GM23338 (cell line): Measurements from ENCODE around the gene ZNF662. TPM values are rescaled to one million over a fixed set of nuclear protein-coding genes. Genes with fewer than 3 reads are reported as not detected.

Experiments
- ATAC-seq: fragments of 200-7000 bp; cut with Tn5 transposase; 3 replicates; pipeline ENCODE4 v1.9.1; 2020
- DNase-seq: peaks from one replicate; pipeline ENCODE4 v3.0.0-alpha.2; 2015; ENCODE audit warnings: low spot score
- H2AFZ ChIP-seq: fragments of 200-600 bp; sonication (generic); 2 replicates; pipeline ENCODE4 v1.8.0; 2016; ENCODE audit warnings: antibody characterized with exemption, mild to moderate bottlenecking, moderate library complexity
- H3F3A ChIP-seq: fragments of 200-600 bp; sonication (generic); replicated peaks from 2 replicates; pipeline ENCODE4 v1.8.0; 2017; ENCODE audit warnings: antibody characterized with exemption, mixed run types, low read depth
- H3K27ac ChIP-seq: fragments of 200-600 bp; sonication (generic); 2 replicates; pipeline ENCODE4 v1.6.1; 2016; ENCODE audit warnings: low read depth
- H3K27me3 ChIP-seq: fragments of 200-600 bp; sonication (generic); 2 replicates; pipeline ENCODE4 v1.8.0; 2016; ENCODE audit warnings: mild to moderate bottlenecking, mixed run types, moderate library complexity; ENCODE audit not compliant: insufficient read depth
- H3K36me3 ChIP-seq: fragments of 200-600 bp; sonication (generic); 2 replicates; pipeline ENCODE4 v1.8.0; 2016; ENCODE audit warnings: mild to moderate bottlenecking; ENCODE audit not compliant: insufficient read depth
- H3K4me1 ChIP-seq: fragments of 200-600 bp; sonication (generic); 2 replicates; pipeline ENCODE4 v1.8.0; 2016; ENCODE audit warnings: mild to moderate bottlenecking, moderate library complexity; ENCODE audit not compliant: insufficient read depth
- H3K4me2 ChIP-seq: fragments of 200-600 bp; sonication (generic); 2 replicates; pipeline ENCODE4 v1.7.1; 2017; ENCODE audit warnings: mixed run types
- H3K4me3 ChIP-seq: fragments of 200-600 bp; sonication (generic); 2 replicates; pipeline ENCODE4 v1.6.1; 2016; ENCODE audit warnings: mixed run types
- H3K79me2 ChIP-seq: fragments of 200-600 bp; sonication (generic); replicated peaks from 2 replicates; pipeline ENCODE4 v1.8.0; 2017; ENCODE audit warnings: mild to moderate bottlenecking; ENCODE audit not compliant: insufficient read depth
- H3K9me2 ChIP-seq: fragments of 200-600 bp; sonication (generic); 2 replicates; pipeline ENCODE4 v1.8.0; 2017; ENCODE audit not compliant: insufficient read depth
- H4K20me1 ChIP-seq: fragments of 200-600 bp; sonication (generic); replicated peaks from 2 replicates; pipeline ENCODE4 v1.8.0; 2017; ENCODE audit warnings: mild to moderate bottlenecking; ENCODE audit not compliant: insufficient read depth
- H3K27ac Mint-ChIP-seq: 2 replicates; pipeline ENCODE4 v1.8.0; 2020; ENCODE audit warnings: inconsistent platforms, mild to moderate bottlenecking, moderate library complexity, mixed read lengths
- H3K27me3 Mint-ChIP-seq: 3 replicates; pipeline ENCODE4 v1.8.0; 2022; ENCODE audit warnings: low read depth, mild to moderate bottlenecking, moderate library complexity, mixed read lengths, inconsistent platforms; ENCODE audit not compliant: insufficient read depth, poor library complexity
- H3K36me3 Mint-ChIP-seq: 3 replicates; pipeline ENCODE4 v1.8.0; 2021; ENCODE audit warnings: low read depth, mild to moderate bottlenecking, inconsistent platforms, moderate library complexity, mixed read lengths
- H3K4me1 Mint-ChIP-seq: 3 replicates; pipeline ENCODE4 v1.8.0; 2020; ENCODE audit warnings: mild to moderate bottlenecking, inconsistent platforms, mixed read lengths
- H3K4me3 Mint-ChIP-seq: 3 replicates; pipeline ENCODE4 v1.8.0; 2021; ENCODE audit warnings: moderate library complexity, mild to moderate bottlenecking, inconsistent platforms, mixed read lengths
- H3K9me3 Mint-ChIP-seq: 3 replicates; pipeline ENCODE4 v1.8.0; 2020; ENCODE audit warnings: moderate library complexity, mild to moderate bottlenecking, inconsistent platforms, mixed read lengths
- CREB1 ChIP-seq: fragments of 250-450 bp; sonication (Bioruptor Pico); IDR thresholded peaks from 2 replicates; pipeline ENCODE4 v1.5.0; 2020; ENCODE audit warnings: low read depth, mild to moderate bottlenecking, moderate library complexity
- EZH2 ChIP-seq: fragments of 200-600 bp; sonication (generic); IDR thresholded peaks from one replicate; pipeline ENCODE4 v1.8.0; 2017; ENCODE audit warnings: antibody characterized with exemption, mild to moderate bottlenecking, low read depth; ENCODE audit not compliant: unreplicated experiment
- EZH2phosphoT487 ChIP-seq: fragments of 200-600 bp; sonication (generic); IDR thresholded peaks from one replicate; pipeline ENCODE4 v1.8.1; 2018; ENCODE audit warnings: antibody characterized with exemption; ENCODE audit not compliant: unreplicated experiment
- JUNB ChIP-seq: IDR thresholded peaks from one replicate; pipeline ENCODE4 v1.6.1; 2016; ENCODE audit warnings: antibody characterized with exemption; ENCODE audit not compliant: unreplicated experiment
- NANOG ChIP-seq: IDR thresholded peaks from 2 replicates; pipeline ENCODE4 v1.6.1; 2016; ENCODE audit warnings: antibody characterized with exemption, borderline replicate concordance
- POLR2AphosphoS5 ChIP-seq: IDR thresholded peaks from 2 replicates; pipeline ENCODE4 v1.6.1; 2016; ENCODE audit warnings: antibody characterized with exemption, low read depth
- STAT1 ChIP-seq: IDR thresholded peaks from one replicate; pipeline ENCODE4 v1.6.1; 2016; ENCODE audit warnings: antibody characterized with exemption; ENCODE audit not compliant: unreplicated experiment
- ZNF114 ChIP-seq: fragments of 250-450 bp; sonication (Bioruptor Pico); IDR thresholded peaks from 2 replicates; pipeline ENCODE4 v1.5.0; 2020; ENCODE audit warnings: mild to moderate bottlenecking, moderate library complexity
- ZNF331 ChIP-seq: fragments of 250-450 bp; sonication (Bioruptor Pico); IDR thresholded peaks from 2 replicates; pipeline ENCODE4 v1.5.0; 2020; ENCODE audit warnings: low read depth, mild to moderate bottlenecking, moderate library complexity
- polyA plus RNA-seq: library from polyadenylated mRNA; unstranded; fragments of >200 nt; fragmentation: Nextera tagmentation; extraction: Ambion mirVana; gene quantifications from 2 replicates; pipeline ENCODE4 v1.2.1, GENCODE V29; 2016
- total RNA-seq: library from RNA; depleted of rRNA; stranded (reverse); fragments of >200 nt; shearing (Covaris generic); gene quantifications from 2 replicates; pipeline ENCODE4 v1.2.3, GENCODE V29; 2014
- TF ChIP-seq, protein P1 (sequence below): IDR thresholded peaks from one replicate; pipeline ENCODE4 v1.6.1; 2018; ENCODE audit warnings: antibody characterized with exemption; ENCODE audit not compliant: unreplicated experiment
- TF ChIP-seq, protein P2 (sequence below): IDR thresholded peaks from 2 replicates; pipeline ENCODE4 v1.6.1; 2016; ENCODE audit warnings: antibody characterized with exemption
- TF ChIP-seq, protein P3 (sequence below), 2 experiments: fragments of 200-600 bp in 1 of 2; sonication (generic) in 1 of 2; conservative IDR thresholded peaks; 2 replicates each; pipeline versions ENCODE4 v1.5.1 to v1.6.1; 2016 to 2017; ENCODE audit warnings: antibody characterized with exemption in 2 of 2, low read depth in 2 of 2, mild to moderate bottlenecking in 2 of 2, moderate library complexity in 1 of 2

Gene ZNF662
- total and polyA plus RNA-seq, 2 experiments from 2014 or later: 0.84 to 1.5 TPM

DNA sequence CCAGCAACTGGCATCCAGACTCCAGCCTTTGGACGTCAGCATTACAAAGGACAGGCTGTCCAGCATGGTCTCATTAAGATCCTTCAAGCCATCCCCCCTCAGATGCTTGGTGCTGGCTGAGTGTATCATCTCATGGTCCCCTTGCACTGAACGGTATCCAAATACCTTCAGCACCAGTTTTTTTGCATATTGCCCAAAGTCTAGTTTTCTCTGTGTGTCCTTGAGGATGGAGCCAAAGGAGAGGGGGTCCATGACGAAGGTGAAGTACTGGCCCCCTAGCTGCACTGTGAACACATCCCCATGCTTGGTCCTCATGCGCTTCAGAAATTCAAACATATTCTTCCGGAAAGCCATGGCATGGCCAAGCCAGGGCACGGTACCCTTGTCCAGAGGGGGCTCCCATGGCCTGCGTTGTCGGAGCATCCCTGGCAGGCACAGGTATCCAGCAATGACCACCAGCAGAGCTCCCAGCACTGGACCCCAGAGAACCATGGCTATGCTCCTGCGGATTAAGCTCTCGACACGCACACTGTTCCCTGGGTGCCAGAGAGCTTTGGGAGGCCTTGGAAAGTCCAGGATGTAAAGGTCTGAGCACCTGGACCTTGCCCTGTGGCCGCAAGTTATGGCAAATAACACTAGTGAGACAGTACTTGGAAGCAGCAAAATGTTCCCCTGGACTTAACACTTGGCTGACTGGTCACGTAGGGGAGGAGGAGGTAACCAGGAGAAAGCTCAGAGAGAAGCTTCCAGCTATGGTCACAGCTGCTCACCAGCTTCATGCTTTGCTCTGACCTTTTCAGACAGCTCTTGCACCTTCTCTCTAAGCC lies 30.4 kb upstream of the ZNF662 start, which contains the start of gene CYP8B1 (continued):
- TF ChIP-seq, protein P1, sequence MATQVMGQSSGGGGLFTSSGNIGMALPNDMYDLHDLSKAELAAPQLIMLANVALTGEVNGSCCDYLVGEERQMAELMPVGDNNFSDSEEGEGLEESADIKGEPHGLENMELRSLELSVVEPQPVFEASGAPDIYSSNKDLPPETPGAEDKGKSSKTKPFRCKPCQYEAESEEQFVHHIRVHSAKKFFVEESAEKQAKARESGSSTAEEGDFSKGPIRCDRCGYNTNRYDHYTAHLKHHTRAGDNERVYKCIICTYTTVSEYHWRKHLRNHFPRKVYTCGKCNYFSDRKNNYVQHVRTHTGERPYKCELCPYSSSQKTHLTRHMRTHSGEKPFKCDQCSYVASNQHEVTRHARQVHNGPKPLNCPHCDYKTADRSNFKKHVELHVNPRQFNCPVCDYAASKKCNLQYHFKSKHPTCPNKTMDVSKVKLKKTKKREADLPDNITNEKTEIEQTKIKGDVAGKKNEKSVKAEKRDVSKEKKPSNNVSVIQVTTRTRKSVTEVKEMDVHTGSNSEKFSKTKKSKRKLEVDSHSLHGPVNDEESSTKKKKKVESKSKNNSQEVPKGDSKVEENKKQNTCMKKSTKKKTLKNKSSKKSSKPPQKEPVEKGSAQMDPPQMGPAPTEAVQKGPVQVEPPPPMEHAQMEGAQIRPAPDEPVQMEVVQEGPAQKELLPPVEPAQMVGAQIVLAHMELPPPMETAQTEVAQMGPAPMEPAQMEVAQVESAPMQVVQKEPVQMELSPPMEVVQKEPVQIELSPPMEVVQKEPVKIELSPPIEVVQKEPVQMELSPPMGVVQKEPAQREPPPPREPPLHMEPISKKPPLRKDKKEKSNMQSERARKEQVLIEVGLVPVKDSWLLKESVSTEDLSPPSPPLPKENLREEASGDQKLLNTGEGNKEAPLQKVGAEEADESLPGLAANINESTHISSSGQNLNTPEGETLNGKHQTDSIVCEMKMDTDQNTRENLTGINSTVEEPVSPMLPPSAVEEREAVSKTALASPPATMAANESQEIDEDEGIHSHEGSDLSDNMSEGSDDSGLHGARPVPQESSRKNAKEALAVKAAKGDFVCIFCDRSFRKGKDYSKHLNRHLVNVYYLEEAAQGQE: no peak
- no peak for TF ChIP-seq JUNB
- no peak for TF ChIP-seq POLR2AphosphoS5
- no peak for TF ChIP-seq EZH2
- TF ChIP-seq, protein P2, sequence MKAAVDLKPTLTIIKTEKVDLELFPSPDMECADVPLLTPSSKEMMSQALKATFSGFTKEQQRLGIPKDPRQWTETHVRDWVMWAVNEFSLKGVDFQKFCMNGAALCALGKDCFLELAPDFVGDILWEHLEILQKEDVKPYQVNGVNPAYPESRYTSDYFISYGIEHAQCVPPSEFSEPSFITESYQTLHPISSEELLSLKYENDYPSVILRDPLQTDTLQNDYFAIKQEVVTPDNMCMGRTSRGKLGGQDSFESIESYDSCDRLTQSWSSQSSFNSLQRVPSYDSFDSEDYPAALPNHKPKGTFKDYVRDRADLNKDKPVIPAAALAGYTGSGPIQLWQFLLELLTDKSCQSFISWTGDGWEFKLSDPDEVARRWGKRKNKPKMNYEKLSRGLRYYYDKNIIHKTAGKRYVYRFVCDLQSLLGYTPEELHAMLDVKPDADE: no peak
- TF ChIP-seq, protein P3, sequence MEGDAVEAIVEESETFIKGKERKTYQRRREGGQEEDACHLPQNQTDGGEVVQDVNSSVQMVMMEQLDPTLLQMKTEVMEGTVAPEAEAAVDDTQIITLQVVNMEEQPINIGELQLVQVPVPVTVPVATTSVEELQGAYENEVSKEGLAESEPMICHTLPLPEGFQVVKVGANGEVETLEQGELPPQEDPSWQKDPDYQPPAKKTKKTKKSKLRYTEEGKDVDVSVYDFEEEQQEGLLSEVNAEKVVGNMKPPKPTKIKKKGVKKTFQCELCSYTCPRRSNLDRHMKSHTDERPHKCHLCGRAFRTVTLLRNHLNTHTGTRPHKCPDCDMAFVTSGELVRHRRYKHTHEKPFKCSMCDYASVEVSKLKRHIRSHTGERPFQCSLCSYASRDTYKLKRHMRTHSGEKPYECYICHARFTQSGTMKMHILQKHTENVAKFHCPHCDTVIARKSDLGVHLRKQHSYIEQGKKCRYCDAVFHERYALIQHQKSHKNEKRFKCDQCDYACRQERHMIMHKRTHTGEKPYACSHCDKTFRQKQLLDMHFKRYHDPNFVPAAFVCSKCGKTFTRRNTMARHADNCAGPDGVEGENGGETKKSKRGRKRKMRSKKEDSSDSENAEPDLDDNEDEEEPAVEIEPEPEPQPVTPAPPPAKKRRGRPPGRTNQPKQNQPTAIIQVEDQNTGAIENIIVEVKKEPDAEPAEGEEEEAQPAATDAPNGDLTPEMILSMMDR (conservative IDR thresholded peaks at IDR 0.05; ENCODE audit: low read depth in 2 of 2): no peak
- no peak for TF ChIP-seq EZH2phosphoT487
- no peak for TF ChIP-seq STAT1
- no peak for TF ChIP-seq ZNF331 (CRISPR knock-in tag)
- TF ChIP-seq CREB1 (CRISPR knock-in tag): no peak

DNA sequence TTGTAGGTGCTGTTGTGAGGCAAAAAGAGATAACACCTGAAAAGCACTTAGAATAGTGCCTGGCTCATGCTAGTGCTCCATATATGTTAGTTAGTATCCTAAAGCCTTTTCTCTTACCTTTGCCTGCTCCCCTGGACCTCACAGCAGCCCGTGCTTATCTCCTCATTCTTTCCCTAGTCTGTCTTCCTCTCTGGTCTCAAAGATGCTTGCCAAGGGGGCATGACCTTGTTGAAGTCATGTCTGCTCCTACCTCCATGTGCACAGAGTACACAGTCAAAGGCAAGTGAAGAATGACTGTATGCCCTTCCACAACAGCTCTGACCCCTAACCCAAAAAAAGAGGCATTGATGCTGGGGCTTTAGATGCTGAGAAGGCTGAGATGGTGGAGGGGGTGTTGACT lies 29.5 kb upstream of the ZNF662 start:
- H3K27me3 Mint-ChIP-seq: peaks cover 5% of the 10 kb centered on the region
- H3K4me3 ChIP-seq: no peak overlapping the region
- no peak for DNase-seq
- no peaks in the 10 kb centered on the region for H3K36me3 ChIP-seq
- H3K27ac ChIP-seq: no peak overlapping the region
- H3K4me2 ChIP-seq: no peak overlapping the region
- H3K9me3 Mint-ChIP-seq: no peaks in the 10 kb centered on the region
- H3K4me1 Mint-ChIP-seq: peaks cover 13% of the 10 kb centered on the region; the same call in 2 of the 3 replicates
- no peak overlapping the region for H2AFZ ChIP-seq
- H3K27ac Mint-ChIP-seq: no peak overlapping the region
- H3K79me2 ChIP-seq: no peaks in the 10 kb centered on the region
- 0 out of 2 replicates have a peak, but pooled peaks cover 4% of the 10 kb centered on the region for H3F3A ChIP-seq
- peaks cover 14% of the 10 kb centered on the region for H3K4me1 ChIP-seq
- H3K36me3 Mint-ChIP-seq: no peaks in the 10 kb centered on the region
- H4K20me1 ChIP-seq: no peaks in the 10 kb centered on the region
- no peak for ATAC-seq
- no peak overlapping the region for H3K4me3 Mint-ChIP-seq
- no peaks in the 10 kb centered on the region for H3K9me2 ChIP-seq
- H3K27me3 ChIP-seq: no peaks in the 10 kb centered on the region
- no peak for TF ChIP-seq POLR2AphosphoS5
- TF ChIP-seq NANOG: no peak
- TF ChIP-seq, protein P2: no peak
- TF ChIP-seq, protein P1: no peak
- no peak for TF ChIP-seq ZNF331 (CRISPR knock-in tag)
- TF ChIP-seq EZH2: no peak
- TF ChIP-seq EZH2phosphoT487: no peak
- no peak for TF ChIP-seq ZNF114 (CRISPR knock-in tag)
- TF ChIP-seq, protein P3 (conservative IDR thresholded peaks at IDR 0.05; ENCODE audit: low read depth in 2 of 2): no peak
